ENCODE results near the gene PIGR.

PIGR gene

GRCh38 chr1:206946261-206946660 is at the start of gene PIGR:
Gene PIGR (minus strand): TSS chr1:206946466. CDS start chr1:206940531, 5,935 bp downstream.
- no peak for DNase-seq

- no peak for DNase-seq
These were observed 46.5 kb upstream of the PIGR start for GRCh38 chr1:206992790-206993189.

GRCh38 chr1:206987873-206988272 is 41.6 kb upstream of the PIGR start:
- no peak for DNase-seq

GRCh38 chr1:206986885-206987284 is 40.6 kb upstream of the PIGR start:
- no peak for DNase-seq

DNA sequence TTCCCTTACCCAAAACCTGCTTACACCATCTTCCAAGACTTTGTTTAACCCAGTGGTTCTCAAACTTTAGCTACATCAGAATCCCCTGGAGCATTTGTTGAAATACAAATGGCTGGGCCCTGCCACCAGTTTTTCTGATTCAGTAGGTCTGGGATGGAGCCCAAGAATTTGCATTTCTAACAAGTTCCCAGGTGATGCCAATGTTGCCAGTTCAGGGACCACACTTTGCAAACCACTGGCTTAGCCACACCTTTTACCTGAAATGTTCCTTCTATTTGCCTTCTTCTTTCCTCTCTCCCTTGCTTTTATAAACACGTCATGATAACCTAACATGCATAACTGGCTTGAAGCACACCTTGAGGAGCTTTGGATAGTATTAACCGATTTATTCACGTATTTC is 40.1 kb upstream of the PIGR start:
- DNase-seq = no peak

DNA sequence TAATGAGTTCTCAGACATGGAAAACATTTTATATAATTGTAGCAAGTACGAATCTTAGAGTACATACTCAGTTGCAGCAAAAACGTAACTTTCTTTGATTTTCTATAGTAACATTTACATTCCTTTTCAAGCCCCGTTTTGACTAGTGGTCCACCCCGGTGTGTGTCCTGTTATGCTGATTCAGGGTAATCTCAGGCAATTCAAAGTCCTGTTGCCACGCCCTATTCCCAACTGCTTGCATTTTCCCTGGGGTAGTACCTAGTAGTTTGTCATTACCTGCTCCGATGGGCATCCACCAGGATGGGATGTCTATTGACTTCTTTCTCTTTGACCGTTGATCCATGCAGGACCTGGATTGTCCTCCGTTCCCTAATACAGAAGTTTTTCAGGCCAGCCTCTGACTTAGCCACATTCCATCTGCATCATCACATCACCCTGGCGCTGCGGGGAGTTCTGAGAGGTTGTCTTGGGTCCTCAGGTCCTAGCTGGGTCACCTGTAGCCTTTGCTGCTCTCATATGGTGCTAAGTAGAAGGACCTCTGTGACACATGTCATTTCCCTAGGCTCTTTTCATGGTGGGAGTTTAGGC is 39.0 kb upstream of the PIGR start:
- DNase-seq = no peak

DNA sequence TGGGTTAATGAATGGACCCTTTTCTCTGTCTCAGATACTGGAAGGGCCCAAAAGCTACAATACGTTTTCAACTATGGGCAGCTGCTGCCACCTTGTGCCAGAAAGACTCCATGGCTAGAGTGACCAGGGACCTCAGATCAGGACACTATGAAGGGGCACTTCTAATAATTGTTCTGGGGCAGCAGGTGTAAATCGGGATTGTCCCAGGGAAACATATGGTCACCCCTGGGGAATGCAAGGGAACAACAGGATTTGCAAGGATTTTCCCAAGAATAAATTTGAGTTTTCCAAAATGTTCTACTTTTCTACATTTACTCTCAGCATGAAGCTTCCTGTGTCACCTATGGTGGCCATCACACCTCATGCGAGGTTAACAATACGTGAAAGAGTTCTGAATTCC is 36.0 kb upstream of the PIGR start:
- peak; percentile 77 to 86 (median 81) for DNase-seq

GRCh38 chr1:206979379-206980043 is 33.2 kb upstream of the PIGR start:
- peak; percentile 56 to 68 (median 64) for DNase-seq

DNA sequence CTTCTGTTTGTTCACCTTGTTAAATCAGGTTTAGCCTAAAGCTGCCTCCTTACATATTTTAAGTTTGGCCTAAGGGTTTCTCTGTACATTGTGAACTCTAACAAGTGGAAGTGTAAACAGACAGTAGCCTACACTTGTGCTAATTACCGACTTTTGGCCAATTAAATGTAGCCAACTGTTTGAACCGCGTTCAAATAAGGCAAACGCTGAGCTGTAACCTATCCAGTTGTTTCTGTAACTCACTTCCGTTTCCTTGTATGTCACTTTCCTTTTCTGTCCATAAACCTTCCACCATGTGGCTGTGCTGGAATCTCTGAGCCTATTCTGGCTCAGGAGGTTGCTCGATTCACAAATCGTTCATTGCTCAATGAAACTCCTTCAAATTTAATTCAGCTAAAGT is 32.0 kb upstream of the PIGR start:
- DNase-seq = no peak

DNA sequence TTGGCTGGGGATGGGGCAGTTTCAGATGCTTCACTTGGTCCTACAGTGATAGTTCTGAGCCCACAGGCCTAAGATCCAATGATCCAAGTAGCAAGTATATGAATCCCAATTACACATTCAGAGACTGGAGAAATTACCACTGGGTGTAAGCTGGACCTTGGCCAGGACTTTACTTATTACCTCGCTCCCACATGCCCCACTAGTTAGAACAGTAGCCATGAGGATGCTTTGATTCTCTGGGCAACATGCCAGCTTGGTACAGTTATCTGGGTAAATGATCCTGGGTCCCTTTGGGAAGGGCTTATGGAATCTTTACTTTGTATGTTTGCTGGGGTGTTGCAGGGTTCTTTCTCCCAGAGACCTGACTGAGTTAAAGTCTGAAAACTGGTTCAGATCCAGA is 29.0 kb upstream of the PIGR start:
- DNase-seq = no peak

DNA sequence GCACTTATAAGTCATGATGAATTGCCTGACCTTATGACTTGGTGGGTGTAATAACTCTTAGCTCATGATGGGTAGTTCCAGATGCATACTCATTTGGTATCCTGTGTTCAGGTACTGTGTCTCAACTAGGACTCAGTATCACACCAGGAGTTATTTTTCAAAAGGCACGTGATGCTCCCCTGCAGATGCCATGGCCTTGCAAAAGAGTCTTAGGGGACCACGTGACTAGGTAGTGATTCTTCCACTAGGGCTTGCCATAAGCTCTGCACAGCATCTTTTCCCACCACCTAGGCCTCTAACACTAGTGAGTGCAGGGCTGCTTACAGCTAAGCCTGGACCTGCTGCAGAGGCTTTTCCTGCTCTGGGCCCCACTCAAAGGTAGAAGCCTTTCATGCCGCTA is 27.9 kb upstream of the PIGR start:
- no peak for DNase-seq

GRCh38 chr1:206972728-206973127 is 26.5 kb upstream of the PIGR start:
- DNase-seq = no peak

DNA sequence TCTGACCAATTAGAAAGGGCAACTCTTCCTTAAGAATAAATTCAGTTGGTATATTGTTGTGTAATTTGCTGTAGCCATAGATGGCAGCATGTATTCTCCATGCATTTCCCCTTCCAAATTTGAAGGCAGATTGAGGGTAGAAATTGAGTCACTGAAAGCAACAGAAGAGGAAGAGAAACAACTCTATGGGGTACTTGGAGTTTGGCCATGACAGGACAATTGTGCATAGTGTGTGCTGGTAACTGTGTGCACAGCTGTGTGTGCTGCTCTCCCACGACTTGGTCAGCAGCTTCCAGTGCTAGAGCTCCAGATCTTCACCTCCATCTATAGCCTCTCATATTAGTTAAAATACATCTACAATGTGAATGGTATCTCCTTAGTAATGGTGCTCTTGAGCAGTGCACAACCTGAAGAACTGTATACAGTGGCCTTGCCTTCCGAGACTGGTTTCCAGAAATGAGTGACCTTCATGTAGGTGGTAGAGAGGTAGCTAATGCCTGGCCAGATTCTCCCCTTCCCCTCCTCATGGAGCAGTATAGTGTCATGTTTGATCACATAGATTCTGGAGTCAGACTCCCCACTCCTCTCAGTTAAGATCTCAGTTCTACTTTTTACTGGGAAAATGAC is 24.9 kb upstream of the PIGR start:
- DNase-seq = peak; percentile 62 to 87 (median 78)

DNA sequence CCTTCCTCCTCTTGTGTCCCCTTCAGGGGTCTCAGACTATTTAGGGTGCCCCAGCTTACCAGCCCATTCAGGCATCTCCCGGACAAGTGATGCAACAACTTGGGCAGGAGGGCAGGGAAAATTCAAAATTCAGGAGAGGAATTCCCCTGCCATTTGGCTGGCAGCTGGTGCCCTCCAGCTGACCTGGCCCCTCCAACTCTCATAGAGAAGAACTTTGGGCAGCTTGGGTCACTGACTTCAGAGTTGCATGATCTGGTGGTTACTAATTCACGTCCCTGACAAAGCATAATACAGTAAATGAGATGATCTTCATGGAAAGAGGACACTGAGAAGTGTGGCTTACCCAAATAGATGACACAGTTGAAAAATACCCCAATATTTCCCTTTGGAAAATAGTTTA is 24.2 kb upstream of the PIGR start, which contains the start of gene FCAMR:
Gene FCAMR (minus strand): TSS at position 15 of the 400 bp plus-strand sequence. CDS start 335 bp downstream, outside the sequence.
- peak; percentile 84 to 94 (median 86) for DNase-seq

GRCh38 chr1:206969090-206969489 is 22.8 kb upstream of the PIGR start:
- peak; percentile 74 to 79 (median 76) for DNase-seq

- peak; percentile 75 to 90 (median 85) for DNase-seq
These were observed 21.0 kb upstream of the PIGR start for GRCh38 chr1:206967096-206967849.

DNA sequence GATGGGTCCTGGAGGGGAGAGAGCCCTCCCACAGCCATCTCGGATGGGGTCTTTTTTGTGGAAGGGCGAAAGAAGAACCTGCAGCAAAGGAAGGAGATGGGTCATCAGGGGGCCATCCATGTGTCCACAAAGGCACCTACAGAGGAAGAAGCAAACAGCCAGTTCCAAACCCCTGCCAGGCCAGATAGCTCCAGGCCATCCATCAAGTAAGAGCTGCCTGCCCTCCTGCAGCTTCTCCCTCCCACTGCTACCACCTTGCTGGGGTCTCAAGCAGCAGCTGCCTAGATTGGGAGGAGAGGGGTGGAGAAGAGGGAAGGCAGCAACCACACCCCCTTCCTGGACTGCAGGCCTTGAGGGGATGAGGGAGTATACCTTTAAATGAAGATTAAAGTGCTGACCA is 19.5 kb upstream of the PIGR start:
- DNase-seq = no peak

GRCh38 chr1:206963740-206964139 is 17.5 kb upstream of the PIGR start:
- no peak for DNase-seq

- DNase-seq = no peak
These were observed 16.9 kb upstream of the PIGR start for GRCh38 chr1:206963119-206963712.

DNA sequence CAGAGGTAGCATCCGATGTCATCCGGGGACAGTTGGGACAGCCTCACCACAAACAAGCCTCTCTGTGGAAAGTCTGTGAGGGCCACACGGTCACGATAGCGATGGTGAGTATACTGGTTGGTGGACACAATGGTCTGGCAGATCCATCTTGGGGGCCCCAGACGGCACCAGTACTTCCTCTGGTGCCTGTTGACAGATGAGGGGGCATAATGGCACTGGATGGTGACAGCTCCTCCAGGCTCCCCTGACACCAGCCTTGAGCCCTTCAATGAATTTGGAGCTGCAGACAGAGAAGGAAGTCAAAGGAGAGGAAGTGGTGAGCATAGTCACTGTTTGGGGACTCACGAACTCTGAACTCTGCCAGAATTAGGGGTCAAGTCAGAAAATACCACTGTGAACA is 16.0 kb upstream of the PIGR start:
- DNase-seq = peak; percentile 57 to 67 (median 62)

DNA sequence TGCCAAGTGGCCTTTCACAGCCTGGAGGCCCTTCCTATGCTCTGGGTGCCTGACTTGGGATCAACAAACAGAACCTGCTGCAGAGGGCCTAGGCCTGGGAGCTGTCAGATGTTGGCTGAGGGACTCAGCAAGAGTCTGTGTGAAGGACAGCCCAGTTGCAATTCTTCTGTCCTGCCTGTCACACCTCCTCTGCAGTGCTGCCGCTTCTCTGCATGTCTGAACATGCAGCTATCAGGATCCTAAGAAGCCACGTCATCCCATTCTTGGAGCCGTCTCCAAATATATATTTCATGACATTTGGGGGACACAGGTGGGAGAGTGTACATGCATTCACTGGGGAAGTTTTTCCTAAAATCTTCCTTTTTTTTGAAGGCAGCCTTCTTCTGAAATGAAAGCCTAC is 15.4 kb upstream of the PIGR start:
- DNase-seq = no peak

DNA sequence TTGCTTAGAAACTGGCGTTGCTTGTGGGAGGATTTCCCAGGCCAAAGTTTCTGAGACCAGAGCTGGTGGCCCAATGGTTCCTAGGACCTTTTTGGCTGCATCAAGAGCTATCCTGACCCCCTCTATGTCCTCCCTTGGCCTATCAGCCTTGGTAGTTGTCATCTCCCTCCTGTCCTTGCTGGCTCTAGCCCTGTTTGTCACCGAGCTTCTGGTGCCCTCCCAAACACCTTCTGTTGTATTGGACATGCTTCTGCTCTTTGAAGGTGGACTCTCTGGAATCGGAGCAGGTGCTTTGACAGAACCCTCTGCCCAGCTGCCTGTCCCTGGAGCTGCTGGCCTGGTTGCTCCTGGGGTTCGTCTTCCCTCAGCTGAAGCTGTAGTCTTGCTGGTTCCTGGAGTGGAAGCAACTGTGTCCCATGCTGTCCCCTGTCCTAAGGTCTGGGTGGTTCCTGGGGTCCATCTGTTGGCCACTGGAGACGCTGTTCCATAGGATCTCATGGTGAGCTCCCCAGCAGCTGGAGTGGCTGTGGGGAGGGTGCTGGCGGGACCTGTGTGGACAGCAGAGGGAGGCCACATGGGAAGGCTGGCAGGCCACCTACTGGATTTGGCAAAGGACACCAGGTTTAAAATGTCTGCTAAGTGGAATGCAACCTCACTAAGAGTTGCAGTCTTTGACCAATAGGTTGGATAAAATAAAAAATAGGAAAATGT is 14.6 kb upstream of the PIGR start:
- no peak for DNase-seq
